ENCODE results near the gene NMNAT2.

DNA sequence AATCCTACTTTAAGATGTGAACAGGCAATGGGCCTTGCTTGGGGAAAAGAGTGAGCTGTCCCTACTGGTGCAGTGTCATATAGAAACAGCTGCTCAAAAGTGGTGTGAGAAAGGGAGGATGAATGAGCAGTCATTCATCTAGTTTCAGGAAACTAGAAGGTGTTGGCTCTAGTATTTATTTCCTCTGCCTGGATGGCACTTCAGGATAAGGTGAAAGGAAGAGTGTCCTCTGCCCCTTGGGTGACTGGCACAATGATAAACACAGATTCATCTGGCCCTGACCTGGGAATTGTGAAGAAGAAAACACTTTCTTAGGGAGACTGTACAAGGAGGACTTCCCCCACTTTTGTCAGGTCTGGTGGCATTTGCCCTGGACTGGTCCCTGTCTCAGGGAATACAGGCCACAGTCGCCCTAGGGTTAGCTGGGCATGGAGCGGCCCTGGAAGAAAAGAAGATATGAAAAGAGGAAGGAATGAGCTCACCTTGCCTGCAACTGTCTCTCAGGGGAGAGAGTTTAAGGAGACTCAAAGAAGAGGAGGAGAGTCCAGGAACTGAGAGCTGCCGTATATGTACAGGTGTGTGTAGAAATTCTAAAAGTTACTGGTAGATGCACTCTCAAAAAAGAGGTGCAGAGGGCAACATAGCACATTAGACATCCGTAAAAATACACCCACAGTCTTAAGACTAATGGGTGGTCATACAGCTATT is 13.8 kb upstream of the NMNAT2 start:
- TF ChIP-seq POLR2A (IDR thresholded peaks at IDR 0.05; ENCODE audit: low read depth, low read length) = no peak
- TF ChIP-seq, protein P1, sequence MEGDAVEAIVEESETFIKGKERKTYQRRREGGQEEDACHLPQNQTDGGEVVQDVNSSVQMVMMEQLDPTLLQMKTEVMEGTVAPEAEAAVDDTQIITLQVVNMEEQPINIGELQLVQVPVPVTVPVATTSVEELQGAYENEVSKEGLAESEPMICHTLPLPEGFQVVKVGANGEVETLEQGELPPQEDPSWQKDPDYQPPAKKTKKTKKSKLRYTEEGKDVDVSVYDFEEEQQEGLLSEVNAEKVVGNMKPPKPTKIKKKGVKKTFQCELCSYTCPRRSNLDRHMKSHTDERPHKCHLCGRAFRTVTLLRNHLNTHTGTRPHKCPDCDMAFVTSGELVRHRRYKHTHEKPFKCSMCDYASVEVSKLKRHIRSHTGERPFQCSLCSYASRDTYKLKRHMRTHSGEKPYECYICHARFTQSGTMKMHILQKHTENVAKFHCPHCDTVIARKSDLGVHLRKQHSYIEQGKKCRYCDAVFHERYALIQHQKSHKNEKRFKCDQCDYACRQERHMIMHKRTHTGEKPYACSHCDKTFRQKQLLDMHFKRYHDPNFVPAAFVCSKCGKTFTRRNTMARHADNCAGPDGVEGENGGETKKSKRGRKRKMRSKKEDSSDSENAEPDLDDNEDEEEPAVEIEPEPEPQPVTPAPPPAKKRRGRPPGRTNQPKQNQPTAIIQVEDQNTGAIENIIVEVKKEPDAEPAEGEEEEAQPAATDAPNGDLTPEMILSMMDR (IDR thresholded peaks at IDR 0.05; ENCODE audit: extremely low read depth in 1 of 2, insufficient read depth in 1 of 2, low read depth in 1 of 2, low read length in 2 of 2) = no peak
- no peak for TF ChIP-seq POLR2AphosphoS5 (IDR thresholded peaks at IDR 0.05; ENCODE audit: insufficient read depth, low read depth, low read length)
- no peak for TF ChIP-seq MAX (IDR thresholded peaks at IDR 0.05; ENCODE audit: insufficient read depth, insufficient read length)
- no peak for TF ChIP-seq EZH2 (IDR thresholded peaks at IDR 0.05; ENCODE audit: borderline replicate concordance, low read depth, low read length, severe bottlenecking)
- no peak for TF ChIP-seq JUN (IDR thresholded peaks at IDR 0.05; ENCODE audit: borderline replicate concordance, insufficient read depth, insufficient read length, low read depth)
